Neural progenitor cell (in vitro differentiated cells): ENCODE results near the gene STK32B. TPM values are rescaled to one million over a fixed set of nuclear protein-coding genes. Genes with fewer than 3 reads are reported as not detected.

Experiments
- DNase-seq: peaks from one replicate; pipeline ENCODE4 v3.0.0-alpha.2; 2016; ENCODE audit warnings: low spot score
- H2AFZ ChIP-seq: fragments of 200-600 bp; sonication (generic); replicated peaks from 2 replicates; pipeline ENCODE4 v1.6.1; 2016; ENCODE audit warnings: antibody characterized with exemption
- H3F3A ChIP-seq: fragments of 200-600 bp; sonication (generic); 2 replicates; pipeline ENCODE4 v1.6.1; 2016; ENCODE audit warnings: antibody characterized with exemption, low read depth
- H3K27ac ChIP-seq: fragments of 200-600 bp; sonication (generic); 2 replicates; pipeline ENCODE4 v1.5.1; 2016; ENCODE audit warnings: mild to moderate bottlenecking
- H3K27me3 ChIP-seq: fragments of 200-600 bp; sonication (generic); 2 replicates; pipeline ENCODE4 v1.6.1; 2016; ENCODE audit warnings: mild to moderate bottlenecking, moderate library complexity
- H3K36me3 ChIP-seq: fragments of 200-600 bp; sonication (generic); 2 replicates; pipeline ENCODE4 v1.5.1; 2016
- H3K4me1 ChIP-seq: fragments of 200-600 bp; sonication (generic); 2 replicates; pipeline ENCODE4 v1.6.1; 2016; ENCODE audit warnings: mixed run types
- H3K4me2 ChIP-seq: fragments of 200-600 bp; sonication (generic); 2 replicates; pipeline ENCODE4 v1.6.1; 2016
- H3K4me3 ChIP-seq: fragments of 200-600 bp; sonication (generic); 2 replicates; pipeline ENCODE4 v1.5.1; 2016
- H3K79me2 ChIP-seq: fragments of 200-600 bp; sonication (generic); 2 replicates; pipeline ENCODE4 v1.6.1; 2016; ENCODE audit warnings: low read depth
- H3K9ac ChIP-seq: fragments of 200-600 bp; sonication (generic); 2 replicates; pipeline ENCODE4 v1.6.1; 2016
- H3K9me3 ChIP-seq: fragments of 200-600 bp; sonication (generic); 2 replicates; pipeline ENCODE4 v1.5.1; 2016; ENCODE audit warnings: low read depth
- H4K20me1 ChIP-seq: fragments of 200-600 bp; sonication (generic); 2 replicates; pipeline ENCODE4 v1.6.1; 2016; ENCODE audit warnings: low read depth
- H3K27ac Mint-ChIP-seq: 3 replicates; pipeline ENCODE4 v1.8.0; 2021; ENCODE audit warnings: mixed read lengths
- H3K27me3 Mint-ChIP-seq: 2 replicates; pipeline ENCODE4 v1.8.0; 2022; ENCODE audit warnings: low read depth, mild to moderate bottlenecking, inconsistent platforms, moderate library complexity, mixed read lengths; ENCODE audit not compliant: insufficient read depth
- H3K36me3 Mint-ChIP-seq: 3 replicates; pipeline ENCODE4 v1.8.0; 2021; ENCODE audit warnings: mixed read lengths
- H3K4me1 Mint-ChIP-seq: 3 replicates; pipeline ENCODE4 v1.8.0; 2021; ENCODE audit warnings: mixed read lengths
- H3K4me3 Mint-ChIP-seq: 3 replicates; pipeline ENCODE4 v1.8.0; 2021; ENCODE audit warnings: mild to moderate bottlenecking, moderate library complexity, mixed read lengths
- H3K9me3 Mint-ChIP-seq: 3 replicates; pipeline ENCODE4 v1.8.0; 2020; ENCODE audit warnings: mixed read lengths
- EZH2 ChIP-seq: fragments of 200-600 bp; sonication (generic); IDR thresholded peaks from 2 replicates; pipeline ENCODE4 v1.6.1; 2017; ENCODE audit warnings: antibody characterized with exemption, mild to moderate bottlenecking, moderate library complexity
- EZH2phosphoT487 ChIP-seq: fragments of 200-600 bp; sonication (generic); IDR thresholded peaks from 2 replicates; pipeline ENCODE4 v1.6.1; 2017; ENCODE audit warnings: antibody characterized with exemption
- total RNA-seq: library from RNA; depleted of rRNA; stranded (reverse); fragments of >200 nt; gene quantifications from 2 replicates; pipeline ENCODE4 v1.2.3, GENCODE V29; 2015; ENCODE audit warnings: low replicate concordance
- TF ChIP-seq, protein P1 (sequence below): fragments of 200-600 bp; sonication (generic); IDR thresholded peaks from 2 replicates; pipeline ENCODE4 v1.5.1; 2017; ENCODE audit warnings: antibody characterized with exemption, mild to moderate bottlenecking

STK32B gene
- total RNA-seq, 1 donor from 2014 or later: 2.5 TPM

DNA sequence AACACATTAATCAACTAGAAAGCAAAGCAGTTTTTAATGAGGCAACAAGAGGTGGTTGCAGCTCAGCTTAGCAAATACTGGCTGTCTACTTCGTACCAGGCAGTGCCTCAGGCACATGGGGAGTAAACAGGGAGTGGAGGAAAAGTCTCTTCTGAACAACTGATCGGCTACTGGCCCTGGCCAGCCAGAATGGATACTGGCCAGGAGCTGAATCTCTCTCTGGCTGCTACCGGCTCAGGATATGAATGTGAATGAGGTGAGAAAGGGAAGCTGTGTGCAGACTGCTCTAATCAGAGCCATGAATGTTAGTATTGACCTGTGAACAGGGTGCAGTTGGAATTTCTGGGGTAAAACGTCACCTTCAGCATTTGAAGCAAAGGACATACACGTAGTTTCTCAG, 77.3 kb downstream of the STK32B start:
- Histone ChIP-seq H2AFZ (no peak overlapping the region), H3K79me2 (no peaks in the 10 kb centered on the region), H3K4me2 (no peak overlapping the region), H3K36me3 (no peaks in the 10 kb centered on the region), H3K27ac (no peak overlapping the region), H3K9me3 (no peaks in the 10 kb centered on the region), H3F3A (no peaks in the 10 kb centered on the region), H3K4me1 (peaks cover under 1% of the 10 kb centered on the region), H3K9ac (no peak overlapping the region), H3K27me3 (no peaks in the 10 kb centered on the region), H4K20me1 (no peaks in the 10 kb centered on the region), H3K4me3 (no peak overlapping the region)
- no peak overlapping the region for H3K4me3 Mint-ChIP-seq
- H3K36me3 Mint-ChIP-seq: no peaks in the 10 kb centered on the region
- H3K27me3 Mint-ChIP-seq: peaks cover 4% of the 10 kb centered on the region
- TF ChIP-seq EZH2phosphoT487: no peak
- TF ChIP-seq, protein P1, sequence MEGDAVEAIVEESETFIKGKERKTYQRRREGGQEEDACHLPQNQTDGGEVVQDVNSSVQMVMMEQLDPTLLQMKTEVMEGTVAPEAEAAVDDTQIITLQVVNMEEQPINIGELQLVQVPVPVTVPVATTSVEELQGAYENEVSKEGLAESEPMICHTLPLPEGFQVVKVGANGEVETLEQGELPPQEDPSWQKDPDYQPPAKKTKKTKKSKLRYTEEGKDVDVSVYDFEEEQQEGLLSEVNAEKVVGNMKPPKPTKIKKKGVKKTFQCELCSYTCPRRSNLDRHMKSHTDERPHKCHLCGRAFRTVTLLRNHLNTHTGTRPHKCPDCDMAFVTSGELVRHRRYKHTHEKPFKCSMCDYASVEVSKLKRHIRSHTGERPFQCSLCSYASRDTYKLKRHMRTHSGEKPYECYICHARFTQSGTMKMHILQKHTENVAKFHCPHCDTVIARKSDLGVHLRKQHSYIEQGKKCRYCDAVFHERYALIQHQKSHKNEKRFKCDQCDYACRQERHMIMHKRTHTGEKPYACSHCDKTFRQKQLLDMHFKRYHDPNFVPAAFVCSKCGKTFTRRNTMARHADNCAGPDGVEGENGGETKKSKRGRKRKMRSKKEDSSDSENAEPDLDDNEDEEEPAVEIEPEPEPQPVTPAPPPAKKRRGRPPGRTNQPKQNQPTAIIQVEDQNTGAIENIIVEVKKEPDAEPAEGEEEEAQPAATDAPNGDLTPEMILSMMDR: no peak
- H3K4me1 Mint-ChIP-seq: no peaks in the 10 kb centered on the region
- no peak for DNase-seq
- H3K27ac Mint-ChIP-seq: no peak overlapping the region
- peaks cover 3% of the 10 kb centered on the region for H3K9me3 Mint-ChIP-seq

DNA sequence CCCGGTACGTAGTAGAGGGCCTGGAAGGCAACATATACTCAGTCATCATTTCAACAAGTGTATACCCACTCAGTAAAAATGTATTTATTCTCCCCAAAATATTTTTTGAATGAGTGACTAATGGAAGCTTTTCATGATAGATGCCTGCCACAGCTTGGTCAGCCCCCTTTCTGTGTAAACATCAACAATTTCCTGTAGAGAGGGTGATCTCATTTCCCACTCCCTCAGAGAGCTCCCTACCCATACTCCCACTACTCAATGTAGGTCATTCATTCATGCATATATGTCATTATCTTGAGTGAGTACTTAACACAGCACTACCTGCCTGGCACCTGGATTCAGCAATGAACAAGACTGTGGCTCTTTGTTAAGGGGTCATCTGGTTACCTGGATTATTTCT, 81.9 kb downstream of the STK32B start:
- Mint-ChIP-seq H3K4me1 (peaks cover 4% of the 10 kb centered on the region), H3K4me3 (no peak overlapping the region), H3K27ac (no peak overlapping the region), H3K9me3 (peaks cover 3% of the 10 kb centered on the region), H3K27me3 (peaks cover 2% of the 10 kb centered on the region), H3K36me3 (no peaks in the 10 kb centered on the region)
- Histone ChIP-seq H3K27ac (no peak overlapping the region), H4K20me1 (no peaks in the 10 kb centered on the region), H3K4me3 (no peak overlapping the region), H3K27me3 (no peaks in the 10 kb centered on the region), H2AFZ (no peak overlapping the region), H3K4me2 (no peak overlapping the region), H3K9me3 (no peaks in the 10 kb centered on the region), H3K9ac (no peak overlapping the region), H3K4me1 (peaks cover 13% of the 10 kb centered on the region), H3F3A (no peaks in the 10 kb centered on the region), H3K36me3 (no peaks in the 10 kb centered on the region), H3K79me2 (no peaks in the 10 kb centered on the region)
- TF ChIP-seq EZH2phosphoT487 (no peak), EZH2 (no peak)
- TF ChIP-seq, protein P1: no peak
- DNase-seq: no peak

DNA sequence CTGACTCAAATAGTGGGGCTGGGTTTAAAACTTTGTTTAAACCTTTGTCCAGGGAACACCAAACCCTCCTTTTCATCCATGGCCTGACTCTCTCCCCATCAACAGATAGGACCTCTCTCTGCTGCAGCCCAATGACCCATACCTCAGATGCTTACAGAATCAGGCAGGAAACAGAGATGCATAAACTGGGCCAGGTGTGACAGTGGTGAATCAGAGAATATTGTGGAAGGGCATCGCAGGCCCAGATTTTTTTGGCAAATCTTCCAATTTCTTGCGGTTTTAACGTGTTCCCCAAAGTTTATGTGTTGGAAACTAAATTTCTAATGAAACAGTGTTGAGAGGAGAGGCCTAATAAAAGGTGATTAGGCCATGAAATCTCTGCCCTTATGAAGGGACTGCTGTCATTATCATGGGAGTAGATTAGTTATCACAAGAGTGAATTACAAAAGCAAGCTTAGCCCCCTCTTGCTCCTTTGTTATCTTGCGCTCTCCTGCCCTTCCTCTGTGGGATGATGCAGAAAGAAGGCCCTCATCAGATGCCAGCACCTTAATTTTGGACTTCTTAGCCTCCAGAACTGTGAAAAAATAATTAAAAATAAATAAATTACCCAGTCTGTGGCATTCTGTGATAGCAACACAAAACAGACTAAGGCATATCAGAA, 82.8 kb downstream of the STK32B start:
- Histone ChIP-seq H3K9me3 (no peaks in the 10 kb centered on the region), H3F3A (no peaks in the 10 kb centered on the region), H3K9ac (no peak overlapping the region), H3K79me2 (no peaks in the 10 kb centered on the region), H4K20me1 (no peaks in the 10 kb centered on the region), H3K27me3 (no peaks in the 10 kb centered on the region), H3K4me1 (peaks cover 13% of the 10 kb centered on the region), H3K36me3 (no peaks in the 10 kb centered on the region), H3K4me2 (peak overlapping the region; percentile 42), H3K27ac (no peak overlapping the region), H3K4me3 (no peak overlapping the region), H2AFZ (no peak overlapping the region)
- Mint-ChIP-seq H3K9me3 (peaks cover 3% of the 10 kb centered on the region), H3K4me1 (peaks cover 4% of the 10 kb centered on the region), H3K4me3 (no peak overlapping the region), H3K36me3 (no peaks in the 10 kb centered on the region), H3K27me3 (peaks cover 2% of the 10 kb centered on the region), H3K27ac (no peak overlapping the region)
- no peak for TF ChIP-seq EZH2
- TF ChIP-seq, protein P1: no peak
- TF ChIP-seq EZH2phosphoT487: no peak
- DNase-seq: peak; percentile 25
